ENCODE data around the gene KIDINS220. TPM values are rescaled to one million over a fixed set of nuclear protein-coding genes. Genes with fewer than 3 reads are reported as not detected.

Gene KIDINS220
- polyA plus RNA-seq, 1 donor from 2014 or later, result 329 TPM

- Histone ChIP-seq H3K27ac (ENCODE audit: low read length) (no peak overlapping the region), H3F3A (ENCODE audit: insufficient read depth, low read length, poor library complexity, severe bottlenecking) (no peaks in the 10 kb centered on the region), H2AFZ (ENCODE audit: low read depth, low read length) (no peak overlapping the region), H3K9me3 (ENCODE audit: low read length) (peaks cover 10% of the 10 kb centered on the region), H3K79me2 (replicated peaks; ENCODE audit: insufficient read depth, low read length) (peaks cover 16% of the 10 kb centered on the region), H3K27me3 (ENCODE audit: insufficient read depth, low read depth, low read length) (peaks cover 35% of the 10 kb centered on the region), H3K4me2 (ENCODE audit: low read length) (no peak overlapping the region), H3K4me3 (ENCODE audit: low read length) (peak overlapping the region; percentile 74), H4K20me1 (ENCODE audit: insufficient read depth) (no peaks in the 10 kb centered on the region), H3K9me2 (ENCODE audit: insufficient read depth, low read length) (no peaks in the 10 kb centered on the region), H3K9ac (ENCODE audit: low read length) (no peak overlapping the region), H3K36me3 (ENCODE audit: insufficient read depth, low read length) (no peaks in the 10 kb centered on the region)
- TF ChIP-seq REST (IDR thresholded peaks at IDR 0.05; ENCODE audit: borderline replicate concordance) (no peak), TAF1 (IDR thresholded peaks at IDR 0.05; ENCODE audit: low read depth) (no peak), POLR2AphosphoS5 (IDR thresholded peaks at IDR 0.05) (no peak), MXI1 (conservative IDR thresholded peaks at IDR 0.05; ENCODE audit: poor library complexity, severe bottlenecking) (no peak), RAD21 (conservative IDR thresholded peaks at IDR 0.05) (no peak), EZH2 (IDR thresholded peaks at IDR 0.05; ENCODE audit: borderline replicate concordance, insufficient read depth, low read length, poor library complexity, severe bottlenecking) (no peak), SMC3 (conservative IDR thresholded peaks at IDR 0.05; ENCODE audit: poor library complexity) (no peak), EP300 (conservative IDR thresholded peaks at IDR 0.05; ENCODE audit: poor library complexity, severe bottlenecking) (no peak)
- TF ChIP-seq, protein P1, sequence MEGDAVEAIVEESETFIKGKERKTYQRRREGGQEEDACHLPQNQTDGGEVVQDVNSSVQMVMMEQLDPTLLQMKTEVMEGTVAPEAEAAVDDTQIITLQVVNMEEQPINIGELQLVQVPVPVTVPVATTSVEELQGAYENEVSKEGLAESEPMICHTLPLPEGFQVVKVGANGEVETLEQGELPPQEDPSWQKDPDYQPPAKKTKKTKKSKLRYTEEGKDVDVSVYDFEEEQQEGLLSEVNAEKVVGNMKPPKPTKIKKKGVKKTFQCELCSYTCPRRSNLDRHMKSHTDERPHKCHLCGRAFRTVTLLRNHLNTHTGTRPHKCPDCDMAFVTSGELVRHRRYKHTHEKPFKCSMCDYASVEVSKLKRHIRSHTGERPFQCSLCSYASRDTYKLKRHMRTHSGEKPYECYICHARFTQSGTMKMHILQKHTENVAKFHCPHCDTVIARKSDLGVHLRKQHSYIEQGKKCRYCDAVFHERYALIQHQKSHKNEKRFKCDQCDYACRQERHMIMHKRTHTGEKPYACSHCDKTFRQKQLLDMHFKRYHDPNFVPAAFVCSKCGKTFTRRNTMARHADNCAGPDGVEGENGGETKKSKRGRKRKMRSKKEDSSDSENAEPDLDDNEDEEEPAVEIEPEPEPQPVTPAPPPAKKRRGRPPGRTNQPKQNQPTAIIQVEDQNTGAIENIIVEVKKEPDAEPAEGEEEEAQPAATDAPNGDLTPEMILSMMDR (IDR thresholded peaks at IDR 0.05; ENCODE audit: poor library complexity, severe bottlenecking), result no peak
Measured at GRCh38 chr2:8679827-8680731, 157.3 kb downstream of the KIDINS220 start.

DNA sequence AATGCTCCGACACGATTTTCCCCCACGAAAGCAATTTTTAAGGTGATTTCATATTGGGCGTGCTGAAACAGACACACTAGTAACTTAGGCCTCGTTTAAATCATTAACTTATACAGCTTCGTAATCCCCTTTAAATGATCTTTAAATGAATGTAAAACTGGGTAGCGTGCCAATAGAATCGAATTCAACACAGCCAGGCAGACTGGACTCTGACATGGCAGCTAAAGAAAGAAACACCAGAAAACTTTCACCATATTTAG is 157.9 kb downstream of the KIDINS220 start:
- no peaks in the 10 kb centered on the region for H3K36me3 ChIP-seq (ENCODE audit: insufficient read depth, low read length)

More for the DNA sequence above, 157.9 kb downstream of the KIDINS220 start:
- peak overlapping the region; percentile 63 for H3K4me2 ChIP-seq (ENCODE audit: low read length)
- H3K79me2 ChIP-seq (replicated peaks; ENCODE audit: insufficient read depth, low read length), result peaks cover 14% of the 10 kb centered on the region
- H3F3A ChIP-seq (ENCODE audit: insufficient read depth, low read length, poor library complexity, severe bottlenecking), result no peaks in the 10 kb centered on the region
- H3K9me2 ChIP-seq (ENCODE audit: insufficient read depth, low read length), result no peaks in the 10 kb centered on the region
- H4K20me1 ChIP-seq (ENCODE audit: insufficient read depth), result no peaks in the 10 kb centered on the region
- no peak overlapping the region for H3K27ac ChIP-seq (ENCODE audit: low read length)
- H2AFZ ChIP-seq (ENCODE audit: low read depth, low read length), result no peak overlapping the region
- H3K27me3 ChIP-seq (ENCODE audit: insufficient read depth, low read depth, low read length), result peaks cover 29% of the 10 kb centered on the region
- no peak for TF ChIP-seq MXI1 (conservative IDR thresholded peaks at IDR 0.05; ENCODE audit: poor library complexity, severe bottlenecking)
- TF ChIP-seq POLR2AphosphoS5 (IDR thresholded peaks at IDR 0.05), result no peak
- TF ChIP-seq REST (IDR thresholded peaks at IDR 0.05; ENCODE audit: borderline replicate concordance), result no peak
- TF ChIP-seq EP300 (conservative IDR thresholded peaks at IDR 0.05; ENCODE audit: poor library complexity, severe bottlenecking), result no peak
- TF ChIP-seq, protein P1 (IDR thresholded peaks at IDR 0.05; ENCODE audit: poor library complexity, severe bottlenecking), result no peak
- TF ChIP-seq TAF1 (IDR thresholded peaks at IDR 0.05; ENCODE audit: low read depth), result no peak
- TF ChIP-seq RAD21 (conservative IDR thresholded peaks at IDR 0.05), result no peak
- TF ChIP-seq SMC3 (conservative IDR thresholded peaks at IDR 0.05; ENCODE audit: poor library complexity), result no peak
- TF ChIP-seq EZH2 (IDR thresholded peaks at IDR 0.05; ENCODE audit: borderline replicate concordance, insufficient read depth, low read length, poor library complexity, severe bottlenecking), result no peak
- H3K4me3 ChIP-seq (ENCODE audit: low read length), result peak overlapping the region; percentile 74
- H3K9me3 ChIP-seq (ENCODE audit: low read length), result peaks cover 10% of the 10 kb centered on the region
- H3K9ac ChIP-seq (ENCODE audit: low read length), result peak overlapping the region; percentile 67
